ENCODE measurements around the gene CACNG4. TPM values are rescaled to one million over a fixed set of nuclear protein-coding genes. Genes with fewer than 3 reads are reported as not detected.
"Not testable (repeated sequence)": the region's sequence is repeated elsewhere in the genome, so short reads cannot be mapped to it uniquely, and the experiment has no call there.

The CACNG4 gene
- total RNA-seq, 2 donors from 2014 or later: not detected

- no peaks in the 10 kb centered on the region for H3K36me3 Mint-ChIP-seq (ENCODE audit: low read depth)
- peaks cover 53% of the 10 kb centered on the region for H3K27me3 Mint-ChIP-seq
- no peak for ATAC-seq (replicated peaks)
- peak overlapping the region; percentile 49 for H3K4me3 Mint-ChIP-seq
- H3K4me1 Mint-ChIP-seq: no peaks in the 10 kb centered on the region
- no peaks in the 10 kb centered on the region for H3K9me3 Mint-ChIP-seq
- no peak overlapping the region for H3K27ac Mint-ChIP-seq
Measured at GRCh38 chr17:66964930-66965800, 658 bp downstream of the CACNG4 start.

DNA sequence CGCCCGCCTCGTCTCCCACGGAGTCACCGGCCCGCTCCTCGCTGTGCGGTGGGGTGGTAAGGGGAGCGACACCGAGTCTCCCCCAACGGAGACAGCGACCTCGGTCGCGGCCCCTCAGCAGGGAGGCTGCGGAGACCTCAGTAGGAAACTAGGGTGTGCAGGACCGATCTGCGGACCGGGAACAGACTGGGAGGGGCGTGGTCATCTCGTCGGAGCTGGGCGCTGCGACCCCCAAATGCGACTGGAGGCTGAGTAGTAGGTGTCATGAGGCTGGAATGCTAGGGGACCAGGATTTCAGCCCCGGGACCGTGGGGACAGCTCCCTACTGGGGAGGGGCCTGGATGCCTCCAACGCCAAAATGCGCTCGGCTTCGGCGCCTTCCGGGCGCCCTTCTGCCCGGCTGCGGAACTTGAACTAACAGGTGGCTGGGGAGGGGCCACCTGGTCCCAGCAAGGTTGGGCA, 1.3 kb downstream of the CACNG4 start:
- peak overlapping the region; percentile 49 for H3K4me3 Mint-ChIP-seq
- H3K27me3 Mint-ChIP-seq: peaks cover 59% of the 10 kb centered on the region
- no peaks in the 10 kb centered on the region for H3K4me1 Mint-ChIP-seq
- no peaks in the 10 kb centered on the region for H3K36me3 Mint-ChIP-seq (ENCODE audit: low read depth)
- no peak for ATAC-seq (replicated peaks)
- H3K27ac Mint-ChIP-seq: no peak overlapping the region
- H3K9me3 Mint-ChIP-seq: no peaks in the 10 kb centered on the region

DNA sequence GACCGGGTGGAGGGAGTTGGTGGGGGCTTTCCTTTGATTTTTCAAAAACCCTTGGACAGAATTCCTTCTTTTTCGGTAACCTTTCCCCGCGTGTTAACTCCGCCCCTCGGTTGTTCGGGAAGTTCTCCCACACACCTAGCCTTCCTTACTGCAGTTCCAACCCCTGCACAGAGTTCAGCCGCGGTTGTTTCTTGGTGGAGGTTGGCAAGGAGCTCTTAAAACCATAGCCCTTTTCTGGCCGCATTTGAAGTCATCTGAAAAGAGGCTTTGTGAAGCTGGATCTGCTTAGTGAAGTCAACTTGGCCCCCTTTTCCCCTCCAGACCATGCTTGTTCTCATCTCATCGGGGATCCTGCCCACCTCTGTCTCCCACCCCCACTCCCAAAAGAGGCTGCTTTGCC, 1.8 kb downstream of the CACNG4 start:
- H3K4me1 Mint-ChIP-seq: no peaks in the 10 kb centered on the region
- ATAC-seq (replicated peaks): no peak
- H3K36me3 Mint-ChIP-seq (ENCODE audit: low read depth): no peaks in the 10 kb centered on the region
- no peaks in the 10 kb centered on the region for H3K9me3 Mint-ChIP-seq
- peaks cover 62% of the 10 kb centered on the region for H3K27me3 Mint-ChIP-seq
- H3K4me3 Mint-ChIP-seq: peak overlapping the region; percentile 49
- H3K27ac Mint-ChIP-seq: no peak overlapping the region

GRCh38 chr17:66966704-66967418, 2.4 kb downstream of the CACNG4 start:
- Mint-ChIP-seq H3K27ac (no peak overlapping the region), H3K9me3 (no peaks in the 10 kb centered on the region), H3K4me1 (no peaks in the 10 kb centered on the region), H3K27me3 (peaks cover 67% of the 10 kb centered on the region), H3K36me3 (ENCODE audit: low read depth) (no peaks in the 10 kb centered on the region), H3K4me3 (peak overlapping the region; percentile 49)
- ATAC-seq (replicated peaks): no peak

- Mint-ChIP-seq H3K27ac (no peak overlapping the region), H3K36me3 (ENCODE audit: low read depth) (no peaks in the 10 kb centered on the region), H3K27me3 (peaks cover 59% of the 10 kb centered on the region), H3K4me3 (no peak overlapping the region), H3K9me3 (no peaks in the 10 kb centered on the region), H3K4me1 (no peaks in the 10 kb centered on the region)
- no peak for ATAC-seq (replicated peaks)
Measured at GRCh38 chr17:66967837-66968543, 3.5 kb downstream of the CACNG4 start.

- H3K4me1 Mint-ChIP-seq: no peaks in the 10 kb centered on the region
- no peak for ATAC-seq (replicated peaks)
- H3K27me3 Mint-ChIP-seq: peaks cover 52% of the 10 kb centered on the region
- H3K9me3 Mint-ChIP-seq: no peaks in the 10 kb centered on the region
- H3K36me3 Mint-ChIP-seq (ENCODE audit: low read depth): no peaks in the 10 kb centered on the region
- H3K27ac Mint-ChIP-seq: no peak overlapping the region
- no peak overlapping the region for H3K4me3 Mint-ChIP-seq
Measured at GRCh38 chr17:66968916-66969315, 4.4 kb downstream of the CACNG4 start.

- Mint-ChIP-seq H3K27me3 (peaks cover 52% of the 10 kb centered on the region), H3K27ac (no peak overlapping the region), H3K36me3 (ENCODE audit: low read depth) (no peaks in the 10 kb centered on the region), H3K4me1 (no peaks in the 10 kb centered on the region), H3K4me3 (no peak overlapping the region), H3K9me3 (no peaks in the 10 kb centered on the region)
- no peak for ATAC-seq (replicated peaks)
Measured at GRCh38 chr17:66970140-66970539, 5.6 kb downstream of the CACNG4 start.

- no peaks in the 10 kb centered on the region for H3K36me3 Mint-ChIP-seq (ENCODE audit: low read depth)
- no peak overlapping the region for H3K27ac Mint-ChIP-seq
- no peaks in the 10 kb centered on the region for H3K9me3 Mint-ChIP-seq
- H3K27me3 Mint-ChIP-seq: peaks cover 52% of the 10 kb centered on the region
- ATAC-seq (replicated peaks): no peak
- H3K4me3 Mint-ChIP-seq: no peak overlapping the region
- no peaks in the 10 kb centered on the region for H3K4me1 Mint-ChIP-seq
Measured at GRCh38 chr17:66970797-66971196, 6.3 kb downstream of the CACNG4 start.

GRCh38 chr17:66971264-66971663, 6.8 kb downstream of the CACNG4 start:
- Mint-ChIP-seq H3K9me3 (no peaks in the 10 kb centered on the region), H3K36me3 (ENCODE audit: low read depth) (no peaks in the 10 kb centered on the region), H3K27me3 (peaks cover 51% of the 10 kb centered on the region), H3K27ac (no peak overlapping the region), H3K4me3 (no peak overlapping the region), H3K4me1 (no peaks in the 10 kb centered on the region)
- ATAC-seq (replicated peaks): no peak

DNA sequence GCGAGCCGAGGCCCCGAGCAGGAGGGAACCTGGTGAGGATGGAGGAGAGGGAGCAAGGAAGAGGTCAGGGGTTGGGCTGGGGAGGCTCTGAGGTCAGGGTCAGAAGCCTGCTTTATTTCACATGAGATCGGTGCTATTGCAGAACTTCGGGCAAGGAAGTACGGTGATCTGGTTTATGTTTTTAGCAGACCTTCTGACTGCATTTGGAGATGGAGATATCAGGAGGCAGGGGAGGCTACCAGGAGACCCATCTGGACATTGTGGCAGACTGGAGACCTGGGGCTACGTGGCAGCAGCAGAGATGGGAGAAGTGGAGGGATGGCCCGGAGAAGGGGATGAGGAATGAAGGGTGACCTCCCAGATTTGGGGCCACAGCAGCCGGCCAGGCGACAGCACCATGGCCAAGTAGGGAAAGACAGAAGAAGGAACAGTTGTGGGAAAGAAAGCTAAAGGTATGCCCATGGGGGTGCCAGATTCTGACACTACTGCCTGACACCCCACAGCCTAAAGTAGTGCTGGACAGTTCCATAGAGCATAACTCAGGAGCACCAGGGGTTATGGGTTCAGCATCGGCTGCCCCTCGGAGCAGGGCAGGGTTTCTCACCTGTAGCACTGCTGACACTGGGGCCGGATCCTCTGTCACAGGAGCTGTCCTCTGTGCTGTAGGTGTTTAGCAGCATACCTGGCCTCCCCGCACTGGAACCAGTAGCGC, 7.4 kb downstream of the CACNG4 start:
- Mint-ChIP-seq H3K36me3 (ENCODE audit: low read depth) (no peaks in the 10 kb centered on the region), H3K27me3 (peaks cover 51% of the 10 kb centered on the region), H3K27ac (no peak overlapping the region), H3K9me3 (no peaks in the 10 kb centered on the region), H3K4me1 (no peaks in the 10 kb centered on the region), H3K4me3 (no peak overlapping the region)
- ATAC-seq (replicated peaks): no peak

DNA sequence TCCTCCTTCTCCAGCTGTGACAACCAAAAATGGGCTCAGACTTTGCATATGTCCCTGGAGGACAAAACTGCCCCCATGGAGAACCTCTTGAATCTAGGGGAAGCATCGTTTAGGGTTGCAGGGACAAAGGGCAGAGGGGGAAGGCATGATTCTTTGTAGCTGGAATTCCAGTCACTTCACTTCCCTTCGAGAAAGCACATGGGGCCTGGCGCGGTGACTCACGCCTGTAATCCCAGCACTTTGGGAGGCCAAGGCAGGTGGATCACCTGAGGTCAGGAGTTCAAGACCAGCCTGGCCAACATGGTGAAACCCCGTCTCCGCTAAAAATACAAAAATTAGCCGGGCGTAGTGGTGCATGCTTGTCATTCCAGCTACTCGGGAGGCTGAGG, 7.9 kb downstream of the CACNG4 start:
- H3K4me1 Mint-ChIP-seq; H3K9me3 Mint-ChIP-seq; H3K27ac Mint-ChIP-seq; H3K4me3 Mint-ChIP-seq; H3K36me3 Mint-ChIP-seq (ENCODE audit: low read depth); ATAC-seq (replicated peaks): not testable (repeated sequence)
- H3K27me3 Mint-ChIP-seq: peaks cover 51% of the 10 kb centered on the region

DNA sequence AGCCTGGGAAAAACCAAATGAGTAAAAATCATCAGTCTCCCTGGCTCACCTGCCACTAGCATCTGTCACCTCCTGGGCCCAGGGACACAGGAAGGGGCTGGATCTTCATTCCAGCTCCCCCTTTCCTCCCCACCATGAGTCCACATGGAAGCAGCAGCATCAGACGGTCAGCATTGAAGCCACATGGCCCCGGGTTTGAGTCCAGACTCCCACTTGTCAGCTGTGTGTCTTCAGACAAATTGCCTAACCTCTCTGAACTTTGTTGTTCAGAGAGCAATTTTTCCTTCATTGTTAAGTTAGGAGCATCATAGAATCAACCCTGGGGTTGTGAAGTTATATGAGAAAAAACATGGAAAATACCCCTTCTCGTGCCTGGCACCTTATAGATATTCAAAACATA, 10.7 kb downstream of the CACNG4 start:
- no peak for ATAC-seq (replicated peaks)
- Mint-ChIP-seq H3K27ac (no peak overlapping the region), H3K36me3 (ENCODE audit: low read depth) (no peaks in the 10 kb centered on the region), H3K9me3 (no peaks in the 10 kb centered on the region), H3K4me1 (no peaks in the 10 kb centered on the region), H3K27me3 (peaks cover 45% of the 10 kb centered on the region), H3K4me3 (no peak overlapping the region)

DNA sequence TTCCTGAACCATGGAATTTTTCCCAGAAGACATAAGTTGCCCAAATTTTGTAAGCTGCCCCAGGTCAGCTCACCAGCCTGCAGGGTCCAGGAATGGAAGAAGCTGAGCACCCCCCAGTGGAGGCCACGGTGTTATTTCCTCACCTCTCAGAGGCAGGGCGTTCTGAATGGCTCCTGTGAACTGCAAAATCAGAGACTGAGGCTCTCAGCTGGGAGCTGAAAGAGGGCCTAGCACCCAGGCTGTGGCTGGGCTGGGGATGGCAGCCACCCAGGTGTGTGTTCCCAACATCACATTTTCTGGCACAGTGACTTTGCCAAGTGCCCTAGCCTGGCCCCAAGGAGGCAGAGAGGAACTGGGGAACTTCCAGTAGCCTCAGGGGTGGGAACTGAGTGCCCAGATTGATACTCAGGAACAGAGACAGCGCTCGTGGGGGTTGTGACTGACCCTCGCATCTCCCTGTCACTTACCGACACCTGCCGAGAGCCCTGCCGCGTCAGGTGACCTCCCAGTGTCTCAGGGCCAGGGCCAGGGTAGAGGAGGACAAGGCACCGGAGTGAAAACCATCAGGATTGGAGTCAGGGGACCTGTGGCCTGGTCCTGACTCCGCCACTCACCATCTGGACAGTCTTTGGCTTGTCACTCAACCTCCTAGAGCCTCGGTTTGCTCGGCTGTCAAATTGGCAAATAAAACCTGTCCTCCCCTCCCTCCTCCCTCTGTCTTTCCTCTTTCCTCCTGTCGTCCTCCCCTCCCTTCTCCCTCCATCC, 11.3 kb downstream of the CACNG4 start:
- H3K36me3 Mint-ChIP-seq (ENCODE audit: low read depth): no peaks in the 10 kb centered on the region
- no peak overlapping the region for H3K4me3 Mint-ChIP-seq
- H3K9me3 Mint-ChIP-seq: no peaks in the 10 kb centered on the region
- H3K27me3 Mint-ChIP-seq: peaks cover 40% of the 10 kb centered on the region
- no peak overlapping the region for H3K27ac Mint-ChIP-seq
- no peaks in the 10 kb centered on the region for H3K4me1 Mint-ChIP-seq
- no peak for ATAC-seq (replicated peaks)

DNA sequence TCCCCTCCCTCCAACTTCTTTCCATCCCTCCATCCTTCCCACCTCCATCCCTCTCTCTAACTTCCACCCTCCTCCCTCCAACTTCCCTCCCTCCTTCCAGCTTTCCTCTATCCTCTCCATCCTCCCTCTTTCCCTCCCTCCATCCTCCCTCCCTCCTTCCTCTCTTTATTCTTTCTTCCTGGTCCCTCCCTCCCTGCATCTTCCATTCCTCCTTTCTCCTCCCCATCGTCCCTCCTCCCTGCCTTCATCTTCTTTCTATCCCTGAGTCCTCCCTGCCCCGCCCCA, 11.8 kb downstream of the CACNG4 start:
- Mint-ChIP-seq H3K4me1 (no peaks in the 10 kb centered on the region), H3K9me3 (no peaks in the 10 kb centered on the region), H3K36me3 (ENCODE audit: low read depth) (no peaks in the 10 kb centered on the region), H3K4me3 (no peak overlapping the region), H3K27me3 (peaks cover 41% of the 10 kb centered on the region), H3K27ac (no peak overlapping the region)
- ATAC-seq (replicated peaks): no peak

All from activated T-helper 17 cell treated with anti-CD3 and anti-CD28 coated beads, Interleukin-2, amount 50 U/mL, for 72 hours (primary cell).